ENCODE results near the gene PCDHGA5.
"Not testable (repeated sequence)": the region's sequence is repeated elsewhere in the genome, so short reads cannot be mapped to it uniquely, and the experiment has no call there.

The PCDHGA5 gene

GRCh38 chr5:141351591-141351990 is 12.4 kb upstream of the PCDHGA5 start:
- no peak for DNase-seq (ENCODE audit: low read depth in 2 of 2)

- no peak for DNase-seq (ENCODE audit: low read depth in 2 of 2)
Observed at GRCh38 chr5:141354900-141355469, 9.0 kb upstream of the PCDHGA5 start, which contains the start of gene PCDHGA4. Gene PCDHGA4, plus strand, starts transcription at chr5:141355021. Its CDS starts 87 bp downstream, at chr5:141355108.

GRCh38 chr5:141355641-141356040 is 8.3 kb upstream of the PCDHGA5 start:
- DNase-seq (ENCODE audit: low read depth in 2 of 2): no peak

- DNase-seq (ENCODE audit: low read depth in 2 of 2): no peak
Observed at GRCh38 chr5:141356133-141356532, 7.8 kb upstream of the PCDHGA5 start.

GRCh38 chr5:141356950-141357349 is 7.0 kb upstream of the PCDHGA5 start:
- no peak for DNase-seq (ENCODE audit: low read depth in 2 of 2)

- no peak for DNase-seq (ENCODE audit: low read depth in 2 of 2)
Observed at GRCh38 chr5:141359790-141360426, 4.1 kb upstream of the PCDHGA5 start, which contains the start of gene PCDHGB2. Gene PCDHGB2, plus strand, starts transcription at chr5:141359994. Its CDS starts 142 bp downstream, at chr5:141360136.

- DNase-seq (ENCODE audit: low read depth in 2 of 2): no peak
Observed at GRCh38 chr5:141360685-141361084, 3.3 kb upstream of the PCDHGA5 start.

GRCh38 chr5:141362719-141363118 is 1.2 kb upstream of the PCDHGA5 start:
- no peak for DNase-seq (ENCODE audit: low read depth in 2 of 2)

- no peak for DNase-seq (ENCODE audit: low read depth in 2 of 2)
Observed at GRCh38 chr5:141366016-141366896, 2.3 kb downstream of the PCDHGA5 start.

- no peak for DNase-seq (ENCODE audit: low read depth in 2 of 2)
Observed at GRCh38 chr5:141369994-141370848, 6.3 kb downstream of the PCDHGA5 start, which contains the start of gene PCDHGB3. Gene PCDHGB3, plus strand, starts transcription at chr5:141370242. Its CDS starts 153 bp downstream, at chr5:141370395.

- DNase-seq (ENCODE audit: low read depth in 2 of 2): no peak
Observed at GRCh38 chr5:141371572-141372475, 7.9 kb downstream of the PCDHGA5 start.

GRCh38 chr5:141373673-141374317 is 9.8 kb downstream of the PCDHGA5 start, which contains the start of gene PCDHGA6:
Gene PCDHGA6, plus strand, starts transcription at chr5:141373891. Its CDS starts 193 bp downstream, at chr5:141374084.
- no peak for DNase-seq (ENCODE audit: low read depth in 2 of 2)

- DNase-seq (ENCODE audit: low read depth in 2 of 2): no peak
Observed at GRCh38 chr5:141374627-141375026, 10.7 kb downstream of the PCDHGA5 start.

- not testable (repeated sequence) for DNase-seq (ENCODE audit: low read depth in 2 of 2)
Observed at GRCh38 chr5:141375444-141376155, 11.6 kb downstream of the PCDHGA5 start.

GRCh38 chr5:141382469-141383294 is 18.7 kb downstream of the PCDHGA5 start, which contains the start of gene PCDHGA7:
Gene PCDHGA7, plus strand, starts transcription at chr5:141382742. Its CDS starts 158 bp downstream, at chr5:141382900.
- no peak for DNase-seq (ENCODE audit: low read depth in 2 of 2)

- no peak for DNase-seq (ENCODE audit: low read depth in 2 of 2)
Observed at GRCh38 chr5:141383345-141383744, 19.4 kb downstream of the PCDHGA5 start.

- no peak for DNase-seq (ENCODE audit: low read depth in 2 of 2)
Observed at GRCh38 chr5:141384471-141385267, 20.7 kb downstream of the PCDHGA5 start.
